K562 (cell line): Measurements from ENCODE around the gene OSCP1. TPM values are rescaled to one million over a fixed set of nuclear protein-coding genes. Genes with fewer than 3 reads are reported as not detected.
A peak's percentile ranks its signal among the peaks of the same experiment; 100 is the strongest.

Source experiments
- ELF1 ChIP-seq: fragments of 200-800 bp; sonication (Bioruptor generic); IDR thresholded peaks from 2 replicates; pipeline ENCODE4 v1.6.1; 2016; ENCODE audit warnings: missing genetic modification characterization, missing compliant biosample characterization
- ETV6 ChIP-seq, 3 experiments: fragments of 150-350 bp in 1 of 3; sonication (generic) in 1 of 3; formaldehyde crosslinking in 1 of 3; IDR thresholded peaks; 2 replicates each; pipeline versions ENCODE4 v1.6.1 to v1.8.0; 2014 to 2022; ENCODE audit warnings: borderline replicate concordance in 2 of 3, low read depth in 2 of 3, antibody characterized with exemption in 1 of 3, low read length in 1 of 3, mild to moderate bottlenecking in 1 of 3, missing genetic modification reagents in 1 of 3
- ILF3 ChIP-seq: fragments of 450-650 bp; IDR thresholded peaks from 2 replicates; pipeline ENCODE4 v1.6.1; 2018; ENCODE audit warnings: antibody characterized with exemption, mild to moderate bottlenecking, moderate library complexity, borderline replicate concordance
- MCM3 ChIP-seq: fragments of 450-650 bp; IDR thresholded peaks from 2 replicates; pipeline ENCODE4 v1.6.1; 2016
- POU5F1 ChIP-seq: fragments of 150-350 bp; IDR thresholded peaks from 2 replicates; pipeline ENCODE4 v1.6.1; 2014; ENCODE audit warnings: borderline replicate concordance, low read length, low read depth, mild to moderate bottlenecking; ENCODE audit not compliant: partially characterized antibody
- PPARD ChIP-seq: fragments of 250-450 bp; sonication (Bioruptor Pico); IDR thresholded peaks from 2 replicates; pipeline ENCODE4 v1.8.0; 2022; ENCODE audit warnings: inconsistent platforms, mild to moderate bottlenecking, moderate library complexity
- RBM15 ChIP-seq: fragments of 200-400 bp; formaldehyde crosslinking; IDR thresholded peaks from 2 replicates; pipeline ENCODE4 v1.6.1; 2018; ENCODE audit warnings: mild to moderate bottlenecking, low read length, moderate library complexity; ENCODE audit not compliant: insufficient read depth
- SP1 ChIP-seq: sonication (generic); formaldehyde crosslinking; IDR thresholded peaks from 2 replicates; pipeline ENCODE4 v1.8.1; 2022; ENCODE audit warnings: mild to moderate bottlenecking, missing genetic modification reagents
- U2AF1 ChIP-seq: fragments of 200-400 bp; formaldehyde crosslinking; optimal IDR thresholded peaks from 2 replicates; pipeline ENCODE3; 2017; ENCODE audit warnings: mild to moderate bottlenecking, low read depth, low read length, moderate library complexity
- YBX1 ChIP-seq: fragments of 450-650 bp; IDR thresholded peaks from 2 replicates; pipeline ENCODE4 v1.7.1; 2016; ENCODE audit warnings: mild to moderate bottlenecking
- ZNF280A ChIP-seq: fragments of 450-650 bp; IDR thresholded peaks from 2 replicates; pipeline ENCODE4 v1.6.1; 2018; ENCODE audit warnings: mild to moderate bottlenecking, low read depth; ENCODE audit not compliant: partially characterized antibody
- ZNF347 ChIP-seq: fragments of 450-650 bp; formaldehyde crosslinking; IDR thresholded peaks from 2 replicates; pipeline ENCODE4 v1.4.0; 2020; ENCODE audit warnings: low read depth, mild to moderate bottlenecking, moderate library complexity
- ZNF551 ChIP-seq: fragments of 250-450 bp; sonication (Bioruptor Pico); IDR thresholded peaks from 2 replicates; pipeline ENCODE4 v1.5.0; 2021; ENCODE audit warnings: mild to moderate bottlenecking, moderate library complexity
- polyA plus RNA-seq, 8 experiments: library from polyadenylated mRNA; depleted of rRNA in 4 of 8; stranded (reverse) in 5 of 8; unstranded in 3 of 8; fragments of >200 nt; fragmentation: Nextera tagmentation in 2 of 8; fragmentation: Illumina TruSeq in 1 of 8; extraction: Ambion mirVana in 2 of 8; extraction: Trizol in 1 of 8; gene quantifications; 2 replicates each; pipeline versions ENCODE4 v1.2.1 to v1.2.3, GENCODE V29; 2011 to 2014; ENCODE audit warnings: inconsistent platforms in 1 of 8, missing spikeins in 1 of 8
- total RNA-seq, 7 experiments: library from RNA; depleted of rRNA in 6 of 7; stranded (reverse); fragments of >200 nt in 6 of 7; fragmentation: Illumina TruSeq in 2 of 7; extraction: Trizol in 2 of 7; gene quantifications; 2 replicates each; pipeline versions ENCODE4 v1.2.1 to v1.2.3, GENCODE V29; 2011 to 2021; ENCODE audit warnings: low replicate concordance in 1 of 7
- TF ChIP-seq, protein P1 (sequence below): fragments of 250-450 bp; sonication (Bioruptor Pico); IDR thresholded peaks from 2 replicates; pipeline ENCODE4 v1.9.0; 2021; ENCODE audit warnings: mild to moderate bottlenecking, inconsistent platforms
- TF ChIP-seq, protein P2 (sequence below): fragments of 250-450 bp; sonication (Bioruptor Pico); IDR thresholded peaks from 2 replicates; pipeline ENCODE4 v1.6.1; 2021; ENCODE audit warnings: mild to moderate bottlenecking
- TF ChIP-seq, protein P3 (sequence below): fragments of 150-350 bp; IDR thresholded peaks from 2 replicates; pipeline ENCODE4 v1.6.1; 2014; ENCODE audit warnings: low read depth, mild to moderate bottlenecking, low read length, borderline replicate concordance
- TF ChIP-seq, protein P4 (sequence below): sonication (generic); formaldehyde crosslinking; IDR thresholded peaks from 2 replicates; pipeline ENCODE4 v1.4.0; 2020; ENCODE audit warnings: mild to moderate bottlenecking, missing genetic modification reagents

Gene OSCP1
- total and polyA plus RNA-seq, 9 of the 15 experiments (the other 6 are each of a cell fraction or from before 2014, with no cell fraction given), result 0.15 to 0.40 (median 0.33) TPM; not detected in 5

DNA sequence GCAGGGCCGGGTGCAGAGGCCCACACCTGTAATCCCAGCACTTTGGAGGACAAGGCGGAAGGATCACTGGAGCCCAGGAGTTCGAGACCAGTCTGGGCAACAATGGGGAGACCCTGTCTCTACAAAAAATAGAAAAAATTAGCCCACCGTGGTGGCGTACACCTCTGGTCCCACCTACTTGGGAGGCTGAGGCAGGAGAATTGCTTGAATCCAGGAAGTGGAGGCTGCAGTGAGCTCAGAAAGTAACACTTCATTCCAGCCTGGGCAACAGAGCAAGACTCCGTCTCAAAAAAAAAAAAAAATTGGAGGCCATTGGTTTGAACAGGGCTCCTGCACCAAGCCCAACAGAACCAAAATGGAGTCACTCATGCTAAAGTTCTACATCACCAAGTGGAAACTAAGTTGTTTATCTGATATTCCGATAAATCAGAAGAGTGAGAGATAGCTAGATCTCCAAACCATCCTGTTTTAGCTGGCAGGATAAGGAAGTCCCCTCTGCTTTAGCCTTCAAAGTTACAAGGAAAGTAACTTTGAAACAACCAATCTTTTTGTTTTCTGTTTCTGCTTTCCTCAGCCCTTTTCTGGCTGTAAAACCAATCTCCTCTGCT, 51.8 kb downstream of the OSCP1 start (continued):
- TF ChIP-seq, protein P1, sequence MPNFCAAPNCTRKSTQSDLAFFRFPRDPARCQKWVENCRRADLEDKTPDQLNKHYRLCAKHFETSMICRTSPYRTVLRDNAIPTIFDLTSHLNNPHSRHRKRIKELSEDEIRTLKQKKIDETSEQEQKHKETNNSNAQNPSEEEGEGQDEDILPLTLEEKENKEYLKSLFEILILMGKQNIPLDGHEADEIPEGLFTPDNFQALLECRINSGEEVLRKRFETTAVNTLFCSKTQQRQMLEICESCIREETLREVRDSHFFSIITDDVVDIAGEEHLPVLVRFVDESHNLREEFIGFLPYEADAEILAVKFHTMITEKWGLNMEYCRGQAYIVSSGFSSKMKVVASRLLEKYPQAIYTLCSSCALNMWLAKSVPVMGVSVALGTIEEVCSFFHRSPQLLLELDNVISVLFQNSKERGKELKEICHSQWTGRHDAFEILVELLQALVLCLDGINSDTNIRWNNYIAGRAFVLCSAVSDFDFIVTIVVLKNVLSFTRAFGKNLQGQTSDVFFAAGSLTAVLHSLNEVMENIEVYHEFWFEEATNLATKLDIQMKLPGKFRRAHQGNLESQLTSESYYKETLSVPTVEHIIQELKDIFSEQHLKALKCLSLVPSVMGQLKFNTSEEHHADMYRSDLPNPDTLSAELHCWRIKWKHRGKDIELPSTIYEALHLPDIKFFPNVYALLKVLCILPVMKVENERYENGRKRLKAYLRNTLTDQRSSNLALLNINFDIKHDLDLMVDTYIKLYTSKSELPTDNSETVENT, result no peak
- TF ChIP-seq PPARD (no peak), ETV6 (IDR thresholded peaks at IDR 0.05; ENCODE audit: borderline replicate concordance in 1 of 2, low read depth in 2 of 2, low read length in 1 of 2) (no peak), ETV6 (CRISPR knock-in tag; IDR thresholded peaks at IDR 0.05; ENCODE audit: borderline replicate concordance) (no peak), YBX1 (no peak), ELF1 (tag) (peak; percentile 53; the same call in 1 of the 2 replicates), ILF3 (no peak), ZNF551 (CRISPR knock-in tag) (no peak), ZNF347 (0 out of 2 replicates have a peak, but pooled peaks have one; percentile 55), POU5F1 (no peak), U2AF1 (no peak), RBM15 (no peak), ZNF280A (no peak), SP1 (CRISPR knock-in tag) (no peak), MCM3 (no peak)
- TF ChIP-seq, protein P2, sequence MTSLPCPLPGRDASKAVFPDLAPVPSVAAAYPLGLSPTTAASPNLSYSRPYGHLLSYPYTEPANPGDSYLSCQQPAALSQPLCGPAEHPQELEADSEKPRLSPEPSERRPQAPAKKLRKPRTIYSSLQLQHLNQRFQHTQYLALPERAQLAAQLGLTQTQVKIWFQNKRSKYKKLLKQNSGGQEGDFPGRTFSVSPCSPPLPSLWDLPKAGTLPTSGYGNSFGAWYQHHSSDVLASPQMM, result no peak
- TF ChIP-seq, protein P3, sequence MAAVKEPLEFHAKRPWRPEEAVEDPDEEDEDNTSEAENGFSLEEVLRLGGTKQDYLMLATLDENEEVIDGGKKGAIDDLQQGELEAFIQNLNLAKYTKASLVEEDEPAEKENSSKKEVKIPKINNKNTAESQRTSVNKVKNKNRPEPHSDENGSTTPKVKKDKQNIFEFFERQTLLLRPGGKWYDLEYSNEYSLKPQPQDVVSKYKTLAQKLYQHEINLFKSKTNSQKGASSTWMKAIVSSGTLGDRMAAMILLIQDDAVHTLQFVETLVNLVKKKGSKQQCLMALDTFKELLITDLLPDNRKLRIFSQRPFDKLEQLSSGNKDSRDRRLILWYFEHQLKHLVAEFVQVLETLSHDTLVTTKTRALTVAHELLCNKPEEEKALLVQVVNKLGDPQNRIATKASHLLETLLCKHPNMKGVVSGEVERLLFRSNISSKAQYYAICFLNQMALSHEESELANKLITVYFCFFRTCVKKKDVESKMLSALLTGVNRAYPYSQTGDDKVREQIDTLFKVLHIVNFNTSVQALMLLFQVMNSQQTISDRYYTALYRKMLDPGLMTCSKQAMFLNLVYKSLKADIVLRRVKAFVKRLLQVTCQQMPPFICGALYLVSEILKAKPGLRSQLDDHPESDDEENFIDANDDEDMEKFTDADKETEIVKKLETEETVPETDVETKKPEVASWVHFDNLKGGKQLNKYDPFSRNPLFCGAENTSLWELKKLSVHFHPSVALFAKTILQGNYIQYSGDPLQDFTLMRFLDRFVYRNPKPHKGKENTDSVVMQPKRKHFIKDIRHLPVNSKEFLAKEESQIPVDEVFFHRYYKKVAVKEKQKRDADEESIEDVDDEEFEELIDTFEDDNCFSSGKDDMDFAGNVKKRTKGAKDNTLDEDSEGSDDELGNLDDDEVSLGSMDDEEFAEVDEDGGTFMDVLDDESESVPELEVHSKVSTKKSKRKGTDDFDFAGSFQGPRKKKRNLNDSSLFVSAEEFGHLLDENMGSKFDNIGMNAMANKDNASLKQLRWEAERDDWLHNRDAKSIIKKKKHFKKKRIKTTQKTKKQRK, result no peak
- TF ChIP-seq, protein P4, sequence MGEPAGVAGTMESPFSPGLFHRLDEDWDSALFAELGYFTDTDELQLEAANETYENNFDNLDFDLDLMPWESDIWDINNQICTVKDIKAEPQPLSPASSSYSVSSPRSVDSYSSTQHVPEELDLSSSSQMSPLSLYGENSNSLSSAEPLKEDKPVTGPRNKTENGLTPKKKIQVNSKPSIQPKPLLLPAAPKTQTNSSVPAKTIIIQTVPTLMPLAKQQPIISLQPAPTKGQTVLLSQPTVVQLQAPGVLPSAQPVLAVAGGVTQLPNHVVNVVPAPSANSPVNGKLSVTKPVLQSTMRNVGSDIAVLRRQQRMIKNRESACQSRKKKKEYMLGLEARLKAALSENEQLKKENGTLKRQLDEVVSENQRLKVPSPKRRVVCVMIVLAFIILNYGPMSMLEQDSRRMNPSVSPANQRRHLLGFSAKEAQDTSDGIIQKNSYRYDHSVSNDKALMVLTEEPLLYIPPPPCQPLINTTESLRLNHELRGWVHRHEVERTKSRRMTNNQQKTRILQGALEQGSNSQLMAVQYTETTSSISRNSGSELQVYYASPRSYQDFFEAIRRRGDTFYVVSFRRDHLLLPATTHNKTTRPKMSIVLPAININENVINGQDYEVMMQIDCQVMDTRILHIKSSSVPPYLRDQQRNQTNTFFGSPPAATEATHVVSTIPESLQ, result no peak
